Epidermal melanocyte (primary cell): ENCODE measurements around the gene POU6F1.

Experiments
- DNase-seq: peaks from one replicate; pipeline ENCODE4 v3.0.0; 2011; ENCODE audit warnings: low spot score; ENCODE audit not compliant: insufficient read length

POU6F1 gene

DNA sequence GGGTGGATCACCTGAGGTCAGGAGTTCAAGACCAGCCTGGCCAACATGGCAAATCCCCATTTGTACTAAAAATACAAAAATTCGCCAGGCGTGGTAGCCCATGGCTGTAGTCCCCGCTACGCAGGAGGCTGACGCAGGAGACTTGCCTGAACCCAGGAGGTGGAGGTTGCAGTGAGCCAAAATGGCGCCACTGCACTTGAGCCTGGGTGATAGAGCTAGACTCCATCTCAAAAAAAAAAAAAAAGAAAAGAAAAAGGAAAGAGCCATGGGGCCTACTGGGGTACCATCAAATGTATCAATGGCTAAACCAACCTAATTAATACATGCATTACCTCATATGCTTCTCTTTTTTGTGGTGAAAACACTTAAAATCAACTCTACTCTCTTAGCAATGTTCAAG is 55.6 kb downstream of the POU6F1 start:
- no peak for DNase-seq

DNA sequence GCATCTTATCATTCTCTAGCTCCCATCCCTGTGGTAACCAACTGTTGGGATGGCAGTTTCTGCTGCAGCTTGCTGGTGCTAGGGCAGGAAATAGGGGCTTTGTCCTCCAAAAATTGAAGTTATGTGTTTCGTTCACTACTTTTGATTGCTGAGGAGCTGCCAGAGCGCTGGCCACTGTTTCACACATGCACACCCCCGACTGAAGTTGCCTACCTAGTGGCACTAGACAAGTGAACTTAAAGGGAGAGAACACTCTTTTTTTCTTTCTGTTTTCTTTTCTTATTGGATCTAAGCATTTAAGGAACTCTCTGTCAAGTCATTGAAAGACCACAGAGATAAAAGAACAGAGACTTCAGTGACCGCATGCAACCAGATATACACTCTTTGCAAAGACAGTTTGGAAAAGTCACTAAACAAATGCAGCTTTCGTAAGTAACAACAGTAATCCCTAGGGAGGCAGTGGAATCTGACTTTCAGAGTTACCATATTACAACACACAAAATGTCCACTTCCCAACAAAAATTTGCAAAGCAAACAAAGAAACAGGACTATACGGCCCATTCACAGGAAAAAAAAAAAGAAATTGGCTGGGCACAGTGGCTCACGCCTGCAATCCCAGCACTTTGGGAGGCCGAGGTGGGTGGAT is 56.9 kb downstream of the POU6F1 start:
- no peak for DNase-seq

DNA sequence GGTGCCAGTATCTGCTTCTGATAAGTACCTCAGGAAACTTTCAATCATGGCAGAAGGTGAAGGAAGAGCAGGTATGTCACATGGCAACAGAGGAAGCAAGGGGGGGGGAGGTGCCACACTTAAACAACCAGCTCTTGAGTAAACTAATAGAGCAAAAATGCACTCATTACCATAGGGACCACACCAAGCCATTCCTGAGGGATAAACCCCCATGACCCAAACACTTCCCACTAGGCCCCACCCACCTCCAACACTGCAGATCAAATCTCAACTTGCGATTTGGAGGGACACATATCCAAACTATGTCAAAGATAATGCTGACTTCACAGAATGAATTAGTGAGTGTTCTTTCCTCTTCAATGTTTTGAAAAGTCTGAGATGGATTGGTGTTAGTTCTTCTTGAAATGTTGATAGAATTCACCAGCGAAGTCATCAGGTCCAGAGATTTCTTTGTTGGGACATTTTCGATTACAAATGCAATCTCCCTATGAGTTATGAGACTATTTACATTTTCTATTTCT is 61.6 kb downstream of the POU6F1 start:
- no peak for DNase-seq

DNA sequence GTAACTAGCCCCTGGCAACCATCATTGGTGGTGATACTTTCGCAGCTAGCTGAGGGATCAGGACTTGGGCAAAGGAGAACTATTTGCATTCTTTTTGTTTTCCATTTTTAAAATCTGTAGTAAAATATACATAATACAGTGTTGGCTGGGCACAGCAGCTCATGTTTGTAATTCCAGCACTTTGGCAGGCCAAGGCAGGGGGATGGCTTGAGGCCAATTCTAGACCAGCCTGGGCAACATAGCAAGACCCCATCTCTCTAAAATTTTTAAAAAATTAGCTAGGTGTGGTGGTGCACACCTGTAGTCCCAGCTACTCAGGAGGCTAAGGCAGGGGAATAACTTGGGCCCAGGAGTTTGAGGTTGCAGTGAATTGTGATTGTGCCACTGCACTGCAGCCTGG is 64.9 kb downstream of the POU6F1 start:
- no peak for DNase-seq

DNA sequence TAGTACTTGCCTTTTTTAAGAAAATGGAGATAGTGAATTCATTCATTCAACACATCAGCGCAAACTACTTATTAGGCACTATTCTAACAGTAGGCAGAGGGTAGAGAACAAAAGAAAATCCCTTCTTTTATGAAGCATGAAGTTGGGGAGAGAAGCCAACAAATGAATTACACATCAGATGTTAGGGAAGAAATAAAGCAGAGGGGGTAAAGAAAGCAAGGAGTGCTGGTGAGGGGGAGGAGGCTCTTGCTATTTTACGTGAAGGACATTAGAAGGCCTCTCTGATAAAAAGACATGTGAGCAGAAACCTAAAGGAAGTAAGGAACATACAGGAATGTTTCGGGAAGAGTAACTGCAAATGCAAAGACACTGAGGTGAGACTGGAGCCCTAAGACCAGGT is 67.1 kb downstream of the POU6F1 start:
- DNase-seq, result no peak

DNA sequence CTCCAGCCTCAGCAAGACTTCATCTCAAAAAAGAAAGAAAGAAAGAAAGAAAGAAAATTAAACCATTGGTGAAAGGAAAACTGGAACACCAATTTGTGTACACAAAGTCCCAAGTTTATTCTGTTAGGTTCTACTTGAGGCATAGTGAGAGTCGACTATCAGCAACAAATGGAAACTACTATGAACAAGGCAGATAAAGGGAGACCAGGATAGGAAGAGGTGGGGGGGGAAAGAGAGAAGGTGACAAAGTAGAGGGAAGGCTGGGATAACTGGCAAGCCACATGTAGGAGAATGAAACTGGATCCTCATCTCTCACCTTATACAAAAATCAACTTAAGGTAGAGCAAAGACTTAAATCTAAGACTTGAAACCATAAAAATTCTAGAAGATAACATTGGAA is 70.6 kb downstream of the POU6F1 start:
- DNase-seq, result no peak

DNA sequence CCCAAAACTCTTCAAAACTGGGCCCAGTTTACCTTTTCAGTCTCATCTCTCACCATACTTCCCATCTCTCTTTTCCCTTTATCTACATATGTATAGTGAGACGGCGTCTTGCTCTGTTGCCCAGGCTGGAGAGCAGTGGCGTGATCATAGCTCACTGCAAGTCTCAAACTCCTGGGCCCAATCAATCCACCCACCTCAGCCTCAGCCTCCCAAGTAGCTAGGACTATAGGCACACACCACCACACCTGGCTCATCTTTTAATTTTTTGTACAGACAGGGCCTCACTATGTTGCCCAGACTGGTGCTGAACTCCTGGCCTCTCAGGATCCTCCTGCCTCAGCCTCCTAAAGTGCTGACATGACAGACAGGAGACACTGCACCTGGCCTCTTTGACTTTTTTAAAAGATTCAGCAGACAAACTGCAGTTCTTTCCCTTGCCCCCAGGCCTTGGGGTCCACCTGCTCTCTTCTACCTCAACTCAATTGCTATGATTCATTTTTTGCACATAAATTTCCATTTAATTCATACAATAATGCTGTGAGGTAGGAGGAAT is 78.5 kb downstream of the POU6F1 start:
- no peak for DNase-seq
